Mesendoderm (in vitro differentiated cells): Measurements from ENCODE around the gene SIGLEC6.

ENCODE experiments used
- DNase-seq: peaks from one replicate; pipeline ENCODE4 v3.0.0; 2013
- H2AK5ac ChIP-seq: 2 replicates; pipeline ENCODE4 v1.6.1; 2013; ENCODE audit warnings: low read length, inconsistent platforms
- H2BK120ac ChIP-seq: 2 replicates; pipeline ENCODE4 v1.6.1; 2013; ENCODE audit warnings: low read depth, mild to moderate bottlenecking, low read length, moderate library complexity, mixed read lengths
- H2BK15ac ChIP-seq: replicated peaks from 2 replicates; pipeline ENCODE4 v1.6.1; 2013; ENCODE audit warnings: low read depth, mild to moderate bottlenecking, moderate library complexity
- H2BK5ac ChIP-seq: 2 replicates; pipeline ENCODE4 v1.6.1; 2013; ENCODE audit warnings: low read length, inconsistent platforms
- H3K18ac ChIP-seq: 2 replicates; pipeline ENCODE4 v1.6.1; 2013; ENCODE audit warnings: mild to moderate bottlenecking, low read length, mixed read lengths
- H3K23ac ChIP-seq: one replicate; pipeline ENCODE4 v1.6.1; 2013; ENCODE audit warnings: low read length
- H3K27ac ChIP-seq: 2 replicates; pipeline ENCODE4 v1.5.1; 2013; ENCODE audit warnings: low read depth, mild to moderate bottlenecking, inconsistent platforms, low read length, moderate library complexity
- H3K27me3 ChIP-seq: 2 replicates; pipeline ENCODE4 v1.6.1; 2013; ENCODE audit warnings: low read length, control low read depth, mild to moderate bottlenecking, inconsistent platforms; ENCODE audit not compliant: insufficient read depth, poor library complexity
- H3K36me3 ChIP-seq: 2 replicates; pipeline ENCODE4 v1.6.1; 2013; ENCODE audit warnings: low read length, inconsistent platforms; ENCODE audit not compliant: control insufficient read depth, insufficient read depth
- H3K4ac ChIP-seq: one replicate; pipeline ENCODE4 v1.6.1; 2013; ENCODE audit warnings: low read depth, mild to moderate bottlenecking, low read length, moderate library complexity
- H3K4me1 ChIP-seq: 2 replicates; pipeline ENCODE4 v1.6.1; 2013; ENCODE audit warnings: low read depth, low read length, inconsistent platforms; ENCODE audit not compliant: control insufficient read depth
- H3K4me2 ChIP-seq: 2 replicates; pipeline ENCODE4 v1.6.1; 2013; ENCODE audit warnings: low read length
- H3K4me3 ChIP-seq: 2 replicates; pipeline ENCODE4 v1.5.1; 2013; ENCODE audit warnings: mild to moderate bottlenecking, low read length
- H3K56ac ChIP-seq: one replicate; pipeline ENCODE4 v1.6.1; 2013; ENCODE audit warnings: low read length
- H3K79me1 ChIP-seq: 2 replicates; pipeline ENCODE4 v1.6.1; 2013; ENCODE audit warnings: low read length, inconsistent platforms
- H3K79me2 ChIP-seq: 2 replicates; pipeline ENCODE4 v1.6.1; 2013; ENCODE audit warnings: mild to moderate bottlenecking, low read length; ENCODE audit not compliant: control insufficient read depth, insufficient read depth
- H3K9ac ChIP-seq: 2 replicates; pipeline ENCODE4 v1.6.1; 2013; ENCODE audit warnings: low read length, inconsistent platforms
- H4K5ac ChIP-seq: one replicate; pipeline ENCODE4 v1.6.1; 2013; ENCODE audit warnings: low read length
- H4K8ac ChIP-seq: one replicate; pipeline ENCODE4 v1.6.1; 2013; ENCODE audit warnings: low read depth, mild to moderate bottlenecking, control low read depth, low read length, moderate library complexity
- WGBS: extraction: QIAGEN DNeasy Blood & Tissue Kit; methylation state at CpG from one replicate; pipeline ENCODE4 v1.1.7; 2013; ENCODE audit warnings: low lambda C conversion rate, missing lambda C conversion rate; ENCODE audit not compliant: insufficient coverage; ENCODE audit errors: extremely low coverage; 5-methylcytosine and 5-hydroxymethylcytosine counted together

The SIGLEC6 gene

DNA sequence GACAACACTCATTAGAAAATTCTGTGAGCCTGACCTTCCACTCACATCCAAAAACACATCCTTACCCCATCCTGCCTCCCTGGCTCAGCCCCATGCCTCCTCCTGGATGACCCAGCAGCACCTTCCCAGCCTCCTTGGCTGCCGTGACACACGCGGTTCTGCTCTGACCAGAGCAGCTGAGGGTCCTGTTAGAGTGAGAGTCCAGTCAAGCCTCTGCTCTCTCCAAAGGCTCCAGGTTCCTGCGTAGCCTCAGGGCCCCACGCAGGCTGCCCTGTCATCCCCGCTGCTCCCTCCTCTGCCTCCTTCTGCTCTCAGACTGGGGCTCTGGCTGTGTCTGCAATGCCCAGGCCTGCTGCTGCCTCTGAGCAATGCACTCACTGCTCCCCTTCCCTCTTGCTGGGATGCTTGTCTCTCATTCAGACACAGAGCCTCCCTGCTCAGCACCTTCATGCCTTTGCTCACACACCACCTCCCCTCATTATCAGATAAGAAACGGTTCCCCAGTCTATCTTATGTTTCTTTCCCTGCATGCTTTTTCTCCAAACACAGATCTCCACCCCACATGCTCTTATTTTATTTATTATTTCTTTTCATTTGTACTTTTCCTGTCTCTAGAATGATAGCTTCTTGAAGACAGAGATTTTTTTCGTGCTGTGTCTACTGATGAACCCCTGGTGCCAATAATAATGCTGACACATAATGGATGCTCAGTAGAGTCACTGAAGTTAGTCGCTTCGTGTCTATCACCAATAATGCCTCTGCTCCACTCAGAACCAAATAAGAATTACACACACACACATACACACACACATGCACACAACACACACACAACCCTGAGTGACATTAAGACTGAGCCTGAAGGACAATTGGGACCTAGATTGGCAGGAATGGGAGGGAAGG, 10.2 kb upstream of the SIGLEC6 start:
- no peak overlapping the region for H4K5ac ChIP-seq
- H3K4me3 ChIP-seq = no peak overlapping the region
- H3K79me2 ChIP-seq = no peaks in the 10 kb centered on the region
- no peak overlapping the region for H3K23ac ChIP-seq
- H3K36me3 ChIP-seq = no peaks in the 10 kb centered on the region
- no peak overlapping the region for H2AK5ac ChIP-seq
- H2BK15ac ChIP-seq = no peak overlapping the region
- no peak overlapping the region for H3K4me2 ChIP-seq
- no peak overlapping the region for H3K27ac ChIP-seq
- H3K27me3 ChIP-seq = no peaks in the 10 kb centered on the region
- H2BK5ac ChIP-seq = no peak overlapping the region
- no peak overlapping the region for H3K56ac ChIP-seq
- H3K9ac ChIP-seq = no peak overlapping the region
- H2BK120ac ChIP-seq = no peak overlapping the region
- no peaks in the 10 kb centered on the region for H3K4me1 ChIP-seq
- H3K18ac ChIP-seq = no peak overlapping the region
- H3K4ac ChIP-seq = no peak overlapping the region
- WGBS = no CpG with 5 or more reads among the region's 10 CpGs
- no peak overlapping the region for H4K8ac ChIP-seq
- DNase-seq = no peak
- no peaks in the 10 kb centered on the region for H3K79me1 ChIP-seq

DNA sequence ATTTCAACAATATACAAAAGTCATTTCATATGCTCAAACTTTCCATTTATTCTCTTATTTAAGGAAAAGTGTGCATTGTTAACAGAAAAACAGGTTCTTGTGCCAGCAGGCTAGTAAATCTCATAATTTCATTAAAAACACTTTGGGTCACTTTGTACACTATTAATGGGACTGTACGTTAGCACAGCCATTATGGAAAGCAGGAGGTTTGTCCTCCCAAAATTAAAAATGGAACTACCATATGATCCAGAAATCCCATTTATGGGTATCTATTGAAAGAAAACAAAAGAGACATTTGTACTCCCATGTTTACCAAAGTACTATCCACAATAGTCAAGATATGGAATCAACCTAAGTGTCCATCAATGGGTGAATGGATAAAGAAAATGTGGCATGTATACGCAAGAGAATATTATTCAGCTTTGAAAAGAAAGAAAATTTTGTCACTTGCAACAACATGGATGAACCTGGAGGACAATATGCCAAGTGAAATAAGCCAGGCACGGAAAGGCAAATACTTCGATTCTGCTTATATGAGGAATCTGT, 8.4 kb upstream of the SIGLEC6 start:
- H2BK5ac ChIP-seq = no peak overlapping the region
- H3K56ac ChIP-seq = no peak overlapping the region
- no peaks in the 10 kb centered on the region for H3K27me3 ChIP-seq
- no peak overlapping the region for H3K4me2 ChIP-seq
- H2BK120ac ChIP-seq = no peak overlapping the region
- no peak overlapping the region for H4K8ac ChIP-seq
- H3K79me2 ChIP-seq = no peaks in the 10 kb centered on the region
- no peak overlapping the region for H2AK5ac ChIP-seq
- WGBS = no CpG with 5 or more reads among the region's 4 CpGs
- no peak overlapping the region for H3K18ac ChIP-seq
- H3K4ac ChIP-seq = no peak overlapping the region
- no peak overlapping the region for H3K4me3 ChIP-seq
- H3K4me1 ChIP-seq = no peaks in the 10 kb centered on the region
- no peak overlapping the region for H4K5ac ChIP-seq
- H3K9ac ChIP-seq = no peak overlapping the region
- no peaks in the 10 kb centered on the region for H3K36me3 ChIP-seq
- no peak overlapping the region for H2BK15ac ChIP-seq
- no peak overlapping the region for H3K27ac ChIP-seq
- H3K79me1 ChIP-seq = no peaks in the 10 kb centered on the region
- DNase-seq = no peak
- H3K23ac ChIP-seq = no peak overlapping the region

DNA sequence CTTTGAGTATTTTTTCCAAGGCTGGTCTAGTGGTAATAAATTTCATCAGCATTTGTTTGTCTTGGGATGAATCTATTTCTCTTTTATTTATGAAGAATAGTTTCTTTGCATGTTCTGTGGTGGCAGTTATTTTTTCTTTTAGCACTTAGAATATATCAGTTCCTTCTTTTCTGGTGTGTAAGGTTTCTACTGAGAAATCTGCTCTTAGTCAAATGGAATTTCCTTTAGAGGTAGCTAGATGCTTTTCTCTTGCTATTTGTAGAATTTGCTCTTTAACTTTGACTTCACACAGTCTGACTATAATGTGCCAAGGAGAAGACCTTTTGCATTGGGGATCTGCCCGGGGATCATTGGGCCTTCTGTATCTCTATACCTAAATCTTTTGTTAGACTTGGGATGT, 4.1 kb upstream of the SIGLEC6 start:
- H3K27me3 ChIP-seq = no peaks in the 10 kb centered on the region
- WGBS = no CpG with 5 or more reads among the region's 1 CpG
- H3K4me3 ChIP-seq = no peak overlapping the region
- H3K56ac ChIP-seq = no peak overlapping the region
- H2BK120ac ChIP-seq = no peak overlapping the region
- H3K79me1 ChIP-seq = no peaks in the 10 kb centered on the region
- no peaks in the 10 kb centered on the region for H3K79me2 ChIP-seq
- H3K23ac ChIP-seq = no peak overlapping the region
- H3K4me2 ChIP-seq = no peak overlapping the region
- H3K36me3 ChIP-seq = no peaks in the 10 kb centered on the region
- H2BK15ac ChIP-seq = no peak overlapping the region
- no peak overlapping the region for H3K4ac ChIP-seq
- H2BK5ac ChIP-seq = no peak overlapping the region
- H3K4me1 ChIP-seq = no peaks in the 10 kb centered on the region
- H3K18ac ChIP-seq = no peak overlapping the region
- no peak overlapping the region for H4K8ac ChIP-seq
- no peak overlapping the region for H4K5ac ChIP-seq
- no peak overlapping the region for H3K9ac ChIP-seq
- no peak overlapping the region for H3K27ac ChIP-seq
- H2AK5ac ChIP-seq = no peak overlapping the region
- no peak for DNase-seq

DNA sequence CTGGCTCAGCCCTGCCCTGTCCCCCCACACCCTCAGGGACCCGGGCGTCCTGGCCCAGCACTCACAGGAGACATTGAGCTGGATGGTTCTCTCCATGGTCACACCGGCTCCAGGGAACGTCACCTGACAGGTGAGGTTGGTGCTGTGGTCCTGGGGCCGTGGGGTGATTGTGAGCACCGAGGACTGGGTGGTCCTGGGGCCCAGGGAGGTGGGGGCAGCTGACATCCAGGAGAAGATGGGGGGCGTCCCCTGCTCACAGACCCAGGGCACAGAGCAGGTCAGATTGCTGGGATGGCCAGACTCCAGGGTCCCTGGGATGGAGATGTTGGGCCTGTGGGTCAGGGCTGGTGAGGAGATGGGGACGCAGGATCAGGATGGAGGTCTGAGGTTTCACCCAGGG, 854 bp downstream of the SIGLEC6 start:
- Histone ChIP-seq H4K8ac (no peak overlapping the region), H3K27me3 (no peaks in the 10 kb centered on the region), H3K4me1 (no peaks in the 10 kb centered on the region), H3K27ac (no peak overlapping the region), H3K4me3 (no peak overlapping the region), H3K9ac (no peak overlapping the region), H2BK15ac (no peak overlapping the region), H2AK5ac (no peak overlapping the region), H3K36me3 (no peaks in the 10 kb centered on the region), H4K5ac (no peak overlapping the region), H3K18ac (no peak overlapping the region), H3K79me2 (no peaks in the 10 kb centered on the region), H3K56ac (no peak overlapping the region), H3K4me2 (no peak overlapping the region), H3K4ac (no peak overlapping the region), H3K23ac (no peak overlapping the region), H2BK120ac (no peak overlapping the region), H2BK5ac (no peak overlapping the region), H3K79me1 (no peaks in the 10 kb centered on the region)
- no CpG with 5 or more reads among the region's 8 CpGs for WGBS
- no peak for DNase-seq

DNA sequence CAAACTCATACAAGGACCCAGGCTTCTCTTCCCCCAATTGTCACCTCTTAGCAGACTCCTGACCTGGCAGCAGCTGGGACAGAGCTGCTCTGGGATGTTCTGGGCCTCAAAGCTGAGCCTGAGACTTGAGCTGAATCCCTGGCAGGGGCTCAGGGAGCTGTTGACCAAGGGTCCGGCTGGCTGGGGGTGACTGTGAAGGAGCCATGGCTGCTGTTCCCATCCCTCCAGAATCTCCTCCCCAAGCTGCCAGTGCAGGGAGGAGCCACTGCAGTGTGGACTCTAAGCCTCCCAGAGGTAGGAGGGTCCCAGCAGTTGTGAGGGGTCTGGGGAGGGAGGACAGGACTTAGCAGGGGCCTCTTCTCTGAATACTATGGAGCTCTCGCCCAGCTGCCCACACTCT, 2.2 kb downstream of the SIGLEC6 start:
- no peak overlapping the region for H2AK5ac ChIP-seq
- no peaks in the 10 kb centered on the region for H3K4me1 ChIP-seq
- H3K27ac ChIP-seq = no peak overlapping the region
- no peaks in the 10 kb centered on the region for H3K79me2 ChIP-seq
- no peak overlapping the region for H3K56ac ChIP-seq
- no CpG with 5 or more reads among the region's 2 CpGs for WGBS
- H3K18ac ChIP-seq = no peak overlapping the region
- H4K5ac ChIP-seq = no peak overlapping the region
- H3K4ac ChIP-seq = no peak overlapping the region
- no peaks in the 10 kb centered on the region for H3K27me3 ChIP-seq
- no peaks in the 10 kb centered on the region for H3K79me1 ChIP-seq
- H3K36me3 ChIP-seq = no peaks in the 10 kb centered on the region
- H3K9ac ChIP-seq = no peak overlapping the region
- no peak overlapping the region for H2BK15ac ChIP-seq
- no peak overlapping the region for H3K4me3 ChIP-seq
- no peak overlapping the region for H2BK5ac ChIP-seq
- no peak for DNase-seq
- no peak overlapping the region for H3K4me2 ChIP-seq
- H2BK120ac ChIP-seq = no peak overlapping the region
- no peak overlapping the region for H3K23ac ChIP-seq
- H4K8ac ChIP-seq = no peak overlapping the region
